Prostate gland (tissue), 2 donors: ENCODE results near the gene RPL18A.

ENCODE experiments used
- POLR2A ChIP-seq: fragments of 450-650 bp; IDR thresholded peaks from one replicate; pipeline ENCODE4 v1.6.1; 2016; ENCODE audit warnings: antibody characterized with exemption, mild to moderate bottlenecking
- POLR2AphosphoS5 ChIP-seq: sonication (generic); formaldehyde crosslinking; IDR thresholded peaks from one replicate; pipeline ENCODE4 v1.6.1; 2017; ENCODE audit warnings: antibody characterized with exemption
- TF ChIP-seq, protein P1 (sequence below), 4 experiments: fragments of 200-600 bp in 2 of 4; fragments of 450-650 bp in 2 of 4; sonication (generic) in 2 of 4; IDR thresholded peaks; 1 replicate in 3 of 4; 2 replicates in 1 of 4; pipeline ENCODE4 v1.5.1; 2016 to 2019; ENCODE audit warnings: antibody characterized with exemption in 4 of 4, mild to moderate bottlenecking in 2 of 4, moderate library complexity in 2 of 4

DNA sequence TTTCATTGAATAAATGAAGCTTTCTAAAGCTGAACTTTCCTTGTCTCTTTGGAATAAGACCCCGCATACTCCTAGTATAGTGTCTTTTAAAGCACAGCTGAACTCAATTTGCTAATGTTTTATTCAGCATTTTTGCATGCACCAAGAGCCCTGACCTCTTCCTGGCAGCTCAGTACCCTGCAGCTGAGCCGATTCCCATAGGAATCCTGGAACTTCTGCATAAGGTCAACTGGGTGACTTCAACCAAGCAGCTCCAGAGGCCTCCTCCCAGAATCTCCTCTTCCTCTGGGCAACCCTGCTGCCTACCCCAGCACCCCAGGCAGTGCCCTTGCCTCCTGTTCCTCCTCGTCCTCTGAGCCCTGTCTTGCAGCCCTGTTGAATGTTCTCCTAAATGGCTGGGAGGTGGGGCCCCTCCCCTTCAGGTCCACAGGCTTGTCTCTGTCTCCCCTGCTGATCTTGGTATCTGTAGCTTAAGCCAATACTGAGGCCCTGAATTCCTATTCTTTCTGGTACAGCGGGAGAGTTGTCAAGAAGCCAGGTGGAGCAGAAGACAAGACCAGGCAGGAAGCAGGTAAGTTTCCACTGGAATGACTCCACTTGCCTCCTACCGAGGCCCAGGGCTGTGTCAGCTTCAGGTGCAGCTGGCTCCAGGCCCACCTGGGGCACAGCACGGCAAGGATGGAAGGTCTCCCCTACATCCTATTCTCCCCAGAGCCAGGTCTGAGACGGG lies 49.5 kb downstream of the RPL18A start:
- TF ChIP-seq, protein P1, sequence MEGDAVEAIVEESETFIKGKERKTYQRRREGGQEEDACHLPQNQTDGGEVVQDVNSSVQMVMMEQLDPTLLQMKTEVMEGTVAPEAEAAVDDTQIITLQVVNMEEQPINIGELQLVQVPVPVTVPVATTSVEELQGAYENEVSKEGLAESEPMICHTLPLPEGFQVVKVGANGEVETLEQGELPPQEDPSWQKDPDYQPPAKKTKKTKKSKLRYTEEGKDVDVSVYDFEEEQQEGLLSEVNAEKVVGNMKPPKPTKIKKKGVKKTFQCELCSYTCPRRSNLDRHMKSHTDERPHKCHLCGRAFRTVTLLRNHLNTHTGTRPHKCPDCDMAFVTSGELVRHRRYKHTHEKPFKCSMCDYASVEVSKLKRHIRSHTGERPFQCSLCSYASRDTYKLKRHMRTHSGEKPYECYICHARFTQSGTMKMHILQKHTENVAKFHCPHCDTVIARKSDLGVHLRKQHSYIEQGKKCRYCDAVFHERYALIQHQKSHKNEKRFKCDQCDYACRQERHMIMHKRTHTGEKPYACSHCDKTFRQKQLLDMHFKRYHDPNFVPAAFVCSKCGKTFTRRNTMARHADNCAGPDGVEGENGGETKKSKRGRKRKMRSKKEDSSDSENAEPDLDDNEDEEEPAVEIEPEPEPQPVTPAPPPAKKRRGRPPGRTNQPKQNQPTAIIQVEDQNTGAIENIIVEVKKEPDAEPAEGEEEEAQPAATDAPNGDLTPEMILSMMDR (IDR thresholded peaks at IDR 0.05) = no peak
- TF ChIP-seq POLR2A (no peak), POLR2AphosphoS5 (no peak)
